ENCODE measurements around the gene TEAD1. TPM values are rescaled to one million over a fixed set of nuclear protein-coding genes. Genes with fewer than 3 reads are reported as not detected.

TEAD1 gene
- total and polyA plus RNA-seq, 2 donors (not counting 3 experiments of a cell fraction or from before 2014, with no cell fraction given), result 15.3 to 49.0 TPM

GRCh38 chr11:12702999-12703453 is 28.8 kb downstream of the TEAD1 start:
- BruUV-seq (replicated peaks), result no TSS peak

More at GRCh38 chr11:12702999-12703453, 28.8 kb downstream of the TEAD1 start:
- Histone ChIP-seq H3K4me2 (ENCODE audit: insufficient read depth, low read length) (no peak overlapping the region), H3K9me3 (replicated peaks; ENCODE audit: control insufficient read depth, insufficient read depth, low read length) (no peaks in the 10 kb centered on the region), H3K36me3 (ENCODE audit: control insufficient read depth in 2 of 2, extremely low read depth in 1 of 2, insufficient read depth in 2 of 2, low read length in 2 of 2) (no peaks in the 10 kb centered on the region), H3K4me1 (ENCODE audit: control insufficient read depth, extremely low read depth, insufficient read depth, low read length) (peaks cover 21% of the 10 kb centered on the region), H3K4me3 (replicated peaks in 1 of 3; ENCODE audit: insufficient read depth in 1 of 3, low read depth in 1 of 3, low read length in 3 of 3) (no peak overlapping the region), H4K20me1 (replicated peaks; ENCODE audit: control insufficient read depth, extremely low read depth, insufficient read depth, low read length) (peaks cover 4% of the 10 kb centered on the region), H3K9ac (replicated peaks; ENCODE audit: extremely low read depth, insufficient read depth, low read length) (no peak overlapping the region), H3K27me3 (ENCODE audit: control insufficient read depth in 2 of 2, insufficient read depth in 2 of 2, low read length in 2 of 2) (no peaks in the 10 kb centered on the region), H3K27ac (ENCODE audit: insufficient read depth, low read depth, low read length) (no peak overlapping the region), H3K9me1 (replicated peaks; ENCODE audit: control insufficient read depth, extremely low read depth, insufficient read depth, low read length) (no peaks in the 10 kb centered on the region), H3K79me2 (ENCODE audit: control insufficient read depth, insufficient read depth, low read length) (peaks cover 46% of the 10 kb centered on the region), H2AFZ (ENCODE audit: low read depth, low read length) (no peak overlapping the region)
- intact Hi-C loops (cut with micrococcal nuclease), result no loop called here
- dilution Hi-C loops (cut with MboI; ENCODE audit: extremely low pct_ligation_motif_present, low sequenced_read_pairs), result no loop called here
- DNase-seq (ENCODE audit: low read depth, low spot score) (no peak), FAIRE-seq (no peak)
- CTCF ChIA-PET, result interaction anchor here (1.6 to 2.5 kb wide), 2 partner anchors 25 to 112 kb away, joined by 4 to 8 read pairs; no protein-coding TSS in a partner anchor
- TF ChIP-seq MAX (IDR thresholded peaks at IDR 0.05; ENCODE audit: insufficient read depth, insufficient read length) (no peak), POLR2AphosphoS5 (IDR thresholded peaks at IDR 0.05; ENCODE audit: insufficient read depth, low read depth, low read length) (no peak), EZH2 (IDR thresholded peaks at IDR 0.05; ENCODE audit: borderline replicate concordance, low read depth, low read length, severe bottlenecking) (no peak), POLR2A (IDR thresholded peaks at IDR 0.05; ENCODE audit: low read depth, low read length) (no peak), GATA2 (IDR thresholded peaks at IDR 0.05; ENCODE audit: insufficient read depth, insufficient read length, low read depth, low read length) (no peak), JUN (IDR thresholded peaks at IDR 0.05; ENCODE audit: borderline replicate concordance, insufficient read depth, insufficient read length, low read depth) (no peak), CTCF (IDR thresholded peaks at IDR 0.05; ENCODE audit: extremely low read depth in 1 of 2, insufficient read depth in 1 of 2, low read depth in 1 of 2, low read length in 2 of 2) (no peak), FOS (IDR thresholded peaks at IDR 0.05; ENCODE audit: borderline replicate concordance, insufficient read depth, low read length) (no peak), MYC (IDR thresholded peaks at IDR 0.05; ENCODE audit: low read depth, low read length) (no peak)
- POLR2A ChIA-PET, result no interaction called here
